IMR-90 (cell line): ENCODE data around the gene SYNC. TPM values are rescaled to one million over a fixed set of nuclear protein-coding genes. Genes with fewer than 3 reads are reported as not detected.

Source experiments
- ATAC-seq: fragments of 200-7000 bp; cut with Tn5 transposase; 2 replicates; pipeline ENCODE4 v1.9.1; 2020; ENCODE audit warnings: low read depth, mild to moderate bottlenecking, moderate library complexity
- BruUV-seq: library from RNA; stranded (reverse); fragments of 400-500 nt; replicated peaks from 2 replicates; lab custom pipeline; 2021; lab: Mats Ljungman, UMichigan
- CTCF ChIA-PET: fragments of 300-600 bp; formaldehyde crosslinking; extraction: SDS; loops from one replicate; lab custom pipeline; 2021; ENCODE audit warnings: antibody characterized with exemption; lab: Yijun Ruan, JAX
- POLR2A ChIA-PET: fragments of 300-600 bp; sonication (Branson Sonifier 250); formaldehyde crosslinking; loops from one replicate; lab custom pipeline; 2022; ENCODE audit warnings: antibody characterized with exemption; ENCODE audit not compliant: unreplicated experiment; lab: Charles Lee
- DNase-seq: peaks from one replicate; pipeline ENCODE4 v3.0.0; 2013
- H2AFZ ChIP-seq: replicated peaks from 2 replicates; pipeline ENCODE3; 2013; ENCODE audit warnings: low read length, mild to moderate bottlenecking; ENCODE audit not compliant: poor library complexity
- H2AK5ac ChIP-seq: 2 replicates; pipeline ENCODE4 v1.6.1; 2013; ENCODE audit warnings: low read depth, low read length, inconsistent platforms
- H2AK9ac ChIP-seq: replicated peaks from 2 replicates; pipeline ENCODE3; 2013; ENCODE audit warnings: mild to moderate bottlenecking, low read depth, low read length, moderate library complexity; ENCODE audit not compliant: poor library complexity
- H2BK120ac ChIP-seq: 2 replicates; pipeline ENCODE4 v1.6.1; 2013; ENCODE audit warnings: low read depth, low read length, inconsistent platforms
- H2BK15ac ChIP-seq: 3 replicates; pipeline ENCODE4 v1.6.1; 2013; ENCODE audit warnings: low read depth, low read length, inconsistent platforms
- H2BK20ac ChIP-seq: 2 replicates; pipeline ENCODE4 v1.6.1; 2013; ENCODE audit warnings: low read depth, mild to moderate bottlenecking, inconsistent platforms, low read length, moderate library complexity
- H2BK5ac ChIP-seq: 2 replicates; pipeline ENCODE4 v1.6.1; 2013; ENCODE audit warnings: mild to moderate bottlenecking, low read depth, low read length, inconsistent platforms; ENCODE audit not compliant: poor library complexity, severe bottlenecking
- H3K14ac ChIP-seq: replicated peaks from 2 replicates; pipeline ENCODE4 v1.6.1; 2013; ENCODE audit warnings: low read depth, low read length, inconsistent platforms
- H3K18ac ChIP-seq: 2 replicates; pipeline ENCODE4 v1.6.1; 2013; ENCODE audit warnings: low read depth, low read length, control low read depth
- H3K23ac ChIP-seq: 2 replicates; pipeline ENCODE4 v1.6.1; 2013; ENCODE audit warnings: low read depth, low read length, inconsistent platforms
- H3K27ac ChIP-seq: 2 replicates; pipeline ENCODE4 v1.5.1; 2013; ENCODE audit warnings: mild to moderate bottlenecking, control low read depth, low read length; ENCODE audit not compliant: insufficient read depth
- H3K27me3 ChIP-seq: 2 replicates; pipeline ENCODE4 v1.6.1; 2013; ENCODE audit warnings: low read length; ENCODE audit not compliant: control insufficient read depth, insufficient read depth
- H3K36me3 ChIP-seq: 2 replicates; pipeline ENCODE4 v1.6.1; 2013; ENCODE audit warnings: low read length, mixed read lengths; ENCODE audit not compliant: control insufficient read depth, insufficient read depth
- H3K4ac ChIP-seq: 2 replicates; pipeline ENCODE4 v1.6.1; 2013; ENCODE audit warnings: low read depth, low read length, inconsistent platforms
- H3K4me1 ChIP-seq: 2 replicates; pipeline ENCODE4 v1.6.1; 2013; ENCODE audit warnings: low read length, mixed read lengths; ENCODE audit not compliant: control insufficient read depth, insufficient read depth
- H3K4me2 ChIP-seq: 2 replicates; pipeline ENCODE4 v1.6.1; 2013; ENCODE audit warnings: low read depth, mild to moderate bottlenecking, control low read depth, low read length, moderate library complexity
- H3K4me3 ChIP-seq: 2 replicates; pipeline ENCODE4 v1.5.1; 2013; ENCODE audit warnings: low read depth, mild to moderate bottlenecking, control low read depth, low read length, moderate library complexity; ENCODE audit not compliant: insufficient read depth
- H3K56ac ChIP-seq: 2 replicates; pipeline ENCODE4 v1.6.1; 2013; ENCODE audit warnings: low read length, inconsistent platforms; ENCODE audit not compliant: insufficient read depth; ENCODE audit errors: extremely low read depth
- H3K79me1 ChIP-seq, 2 experiments: 2 replicates each; pipeline ENCODE4 v1.6.1; 2013; ENCODE audit warnings: low read length in 2 of 2, inconsistent platforms in 1 of 2, low read depth in 1 of 2
- H3K9ac ChIP-seq: 2 replicates; pipeline ENCODE4 v1.6.1; 2013; ENCODE audit warnings: low read depth, low read length, control low read depth
- H3K9me1 ChIP-seq: 2 replicates; pipeline ENCODE4 v1.6.1; 2013; ENCODE audit warnings: low read length, inconsistent platforms; ENCODE audit not compliant: insufficient read depth
- H3K9me3 ChIP-seq: 2 replicates; pipeline ENCODE4 v1.6.1; 2013; ENCODE audit warnings: low read length; ENCODE audit not compliant: control insufficient read depth, insufficient read depth
- H4K20me1 ChIP-seq: 2 replicates; pipeline ENCODE4 v1.6.1; 2013; ENCODE audit warnings: low read length, inconsistent platforms; ENCODE audit not compliant: insufficient read depth
- H4K5ac ChIP-seq: 2 replicates; pipeline ENCODE4 v1.6.1; 2013; ENCODE audit warnings: mild to moderate bottlenecking, low read depth, low read length, control low read depth
- H4K8ac ChIP-seq, 2 experiments: 2 replicates each; pipeline ENCODE4 v1.6.1; 2013; ENCODE audit warnings: low read depth in 2 of 2, low read length in 2 of 2, control low read depth in 1 of 2, inconsistent platforms in 1 of 2
- H4K91ac ChIP-seq: 2 replicates; pipeline ENCODE4 v1.6.1; 2013; ENCODE audit warnings: low read depth, low read length, inconsistent platforms; ENCODE audit not compliant: insufficient read depth
- CEBPB ChIP-seq: IDR thresholded peaks from 2 replicates; pipeline ENCODE4 v1.6.1; 2012; ENCODE audit warnings: low read depth, low read length, improper control_type of control experiment
- FOS ChIP-seq: fragments of 150-350 bp; IDR thresholded peaks from 2 replicates; pipeline ENCODE4 v1.6.1; 2016; ENCODE audit warnings: low read depth, low read length
- MAZ ChIP-seq: IDR thresholded peaks from 2 replicates; pipeline ENCODE4 v1.6.1; 2012; ENCODE audit warnings: low read depth, mild to moderate bottlenecking, low read length, improper control_type of control experiment, moderate library complexity, borderline replicate concordance
- MXI1 ChIP-seq: IDR thresholded peaks from 2 replicates; pipeline ENCODE4 v1.6.1; 2012; ENCODE audit warnings: low read depth, mild to moderate bottlenecking, low read length, moderate library complexity, borderline replicate concordance
- NFE2L2 ChIP-seq: fragments of 150-350 bp; IDR thresholded peaks from 2 replicates; pipeline ENCODE4 v1.6.1; 2016; ENCODE audit warnings: low read depth, mild to moderate bottlenecking, low read length
- POLR2A ChIP-seq: IDR thresholded peaks from 2 replicates; pipeline ENCODE4 v1.6.1; 2012; ENCODE audit warnings: mild to moderate bottlenecking, low read depth, low read length
- RAD21 ChIP-seq: IDR thresholded peaks from 2 replicates; pipeline ENCODE4 v1.6.1; 2012; ENCODE audit warnings: low read length, improper control_type of control experiment
- RCOR1 ChIP-seq: IDR thresholded peaks from 2 replicates; pipeline ENCODE4 v1.6.1; 2012; ENCODE audit warnings: mild to moderate bottlenecking, low read length, improper control_type of control experiment; ENCODE audit not compliant: insufficient replicate concordance
- WGBS, 2 experiments: methylation state at CpG; one replicate each; pipeline versions ENCODE4 v1.1.5 to v1.1.7; 2013; ENCODE audit warnings: missing lambda C conversion rate in 2 of 2; ENCODE audit not compliant: insufficient read length in 1 of 2; ENCODE audit errors: extremely low coverage in 2 of 2; 5-methylcytosine and 5-hydroxymethylcytosine counted together
- dilution Hi-C: fragments of 300-500 bp; cut with HindIII; formaldehyde crosslinking; loops from one replicate; pipeline ENCODE4 v1.14.3; 2018; ENCODE audit warnings: low sequenced_read_pairs; ENCODE audit not compliant: unreplicated experiment
- in situ Hi-C: fragments of 300-500 bp; cut with MboI; formaldehyde crosslinking; loops from 3 replicates; pipeline ENCODE4 v1.14.3; 2019; ENCODE audit warnings: low sequenced_read_pairs, inconsistent platforms, mixed read lengths
- intact Hi-C: fragments of 100-400 bp; cut with micrococcal nuclease; formaldehyde crosslinking; loops from 2 replicates; pipeline ENCODE4 v1.10.0; 2022
- polyA plus RNA-seq, 3 experiments: library from polyadenylated mRNA; depleted of rRNA; stranded (reverse); fragments of >200 nt; gene quantifications; 2 replicates each; pipeline ENCODE4 v1.2.3, GENCODE V29; 2012; ENCODE audit warnings: low replicate concordance in 1 of 3
- total RNA-seq: library from RNA; depleted of rRNA; stranded (reverse); fragments of >200 nt; gene quantifications from 2 replicates; pipeline ENCODE4 v1.2.3, GENCODE V29; 2012
- TF ChIP-seq, protein P1 (sequence below): conservative IDR thresholded peaks from 2 replicates; pipeline ENCODE4 v1.5.1; 2012; ENCODE audit warnings: mild to moderate bottlenecking, low read depth, low read length, improper control_type of control experiment
- TF ChIP-seq, protein P2 (sequence below): fragments of 150-350 bp; IDR thresholded peaks from 2 replicates; pipeline ENCODE4 v1.6.1; 2016; ENCODE audit warnings: low read depth, mild to moderate bottlenecking, low read length, moderate library complexity, borderline replicate concordance

SYNC gene
- total and polyA plus RNA-seq, 2 of the 4 experiments (the other 2 are of a cell fraction): 48.9 to 103 TPM

DNA sequence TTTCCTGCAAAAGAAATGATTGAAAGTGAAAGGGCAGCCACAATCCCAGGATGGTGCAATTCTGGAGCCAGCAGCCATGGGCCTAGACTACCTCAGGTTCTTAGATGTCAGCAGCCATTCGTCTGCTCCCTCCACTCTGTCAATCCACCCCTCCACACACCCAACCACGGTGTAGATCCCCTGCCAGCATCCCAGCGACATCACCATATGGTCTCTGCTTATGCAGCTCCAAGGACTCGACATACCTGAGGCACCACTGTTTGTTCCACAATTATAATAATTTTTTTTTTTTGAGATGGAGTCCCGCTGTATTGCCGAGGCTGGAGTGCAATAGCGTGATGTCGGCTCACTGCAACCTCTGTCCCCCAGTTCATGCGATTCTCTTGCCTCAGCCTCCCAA, 6.5 kb downstream of the SYNC start:
- Histone ChIP-seq H2BK5ac (no peak overlapping the region), H2BK20ac (no peak overlapping the region), H2BK15ac (no peak overlapping the region), H3K36me3 (peaks cover 32% of the 10 kb centered on the region), H3K27me3 (no peaks in the 10 kb centered on the region), H3K23ac (no peak overlapping the region), H2AK9ac (no peak overlapping the region), H4K91ac (no peak overlapping the region), H3K27ac (no peak overlapping the region), H3K9me3 (no peaks in the 10 kb centered on the region), H4K5ac (no peak overlapping the region), H4K8ac (no peak overlapping the region), H4K20me1 (peaks cover 32% of the 10 kb centered on the region), H3K9me1 (peaks cover 15% of the 10 kb centered on the region), H3K79me1 (peaks cover 24 to 44% of the 10 kb centered on the region in 2 experiments), H2AK5ac (no peak overlapping the region), H3K4me1 (peaks cover 14% of the 10 kb centered on the region), H3K4me2 (no peak overlapping the region), H2BK120ac (no peak overlapping the region), H2AFZ (no peak overlapping the region), H3K18ac (no peak overlapping the region), H3K4ac (no peak overlapping the region), H3K4me3 (no peak overlapping the region), H3K14ac (no peak overlapping the region), H3K56ac (no peak overlapping the region), H3K9ac (no peak overlapping the region)
- ATAC-seq (no peak), DNase-seq (no peak)
- BruUV-seq: no TSS peak
- ChIA-PET POLR2A (no interaction called here), CTCF (interaction anchor here (0.7 kb wide), 1 partner anchor 116 kb away, joined by 5 read pairs; no protein-coding TSS in a partner anchor)
- dilution Hi-C loops (no loop called here), intact Hi-C loops (no loop called here), in situ Hi-C loops (no loop called here)
- TF ChIP-seq NFE2L2 (no peak), FOS (no peak), RCOR1 (no peak), MAZ (no peak), MXI1 (no peak), RAD21 (no peak), CEBPB (no peak), POLR2A (no peak)
- TF ChIP-seq, protein P1, sequence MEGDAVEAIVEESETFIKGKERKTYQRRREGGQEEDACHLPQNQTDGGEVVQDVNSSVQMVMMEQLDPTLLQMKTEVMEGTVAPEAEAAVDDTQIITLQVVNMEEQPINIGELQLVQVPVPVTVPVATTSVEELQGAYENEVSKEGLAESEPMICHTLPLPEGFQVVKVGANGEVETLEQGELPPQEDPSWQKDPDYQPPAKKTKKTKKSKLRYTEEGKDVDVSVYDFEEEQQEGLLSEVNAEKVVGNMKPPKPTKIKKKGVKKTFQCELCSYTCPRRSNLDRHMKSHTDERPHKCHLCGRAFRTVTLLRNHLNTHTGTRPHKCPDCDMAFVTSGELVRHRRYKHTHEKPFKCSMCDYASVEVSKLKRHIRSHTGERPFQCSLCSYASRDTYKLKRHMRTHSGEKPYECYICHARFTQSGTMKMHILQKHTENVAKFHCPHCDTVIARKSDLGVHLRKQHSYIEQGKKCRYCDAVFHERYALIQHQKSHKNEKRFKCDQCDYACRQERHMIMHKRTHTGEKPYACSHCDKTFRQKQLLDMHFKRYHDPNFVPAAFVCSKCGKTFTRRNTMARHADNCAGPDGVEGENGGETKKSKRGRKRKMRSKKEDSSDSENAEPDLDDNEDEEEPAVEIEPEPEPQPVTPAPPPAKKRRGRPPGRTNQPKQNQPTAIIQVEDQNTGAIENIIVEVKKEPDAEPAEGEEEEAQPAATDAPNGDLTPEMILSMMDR: no peak
- TF ChIP-seq, protein P2, sequence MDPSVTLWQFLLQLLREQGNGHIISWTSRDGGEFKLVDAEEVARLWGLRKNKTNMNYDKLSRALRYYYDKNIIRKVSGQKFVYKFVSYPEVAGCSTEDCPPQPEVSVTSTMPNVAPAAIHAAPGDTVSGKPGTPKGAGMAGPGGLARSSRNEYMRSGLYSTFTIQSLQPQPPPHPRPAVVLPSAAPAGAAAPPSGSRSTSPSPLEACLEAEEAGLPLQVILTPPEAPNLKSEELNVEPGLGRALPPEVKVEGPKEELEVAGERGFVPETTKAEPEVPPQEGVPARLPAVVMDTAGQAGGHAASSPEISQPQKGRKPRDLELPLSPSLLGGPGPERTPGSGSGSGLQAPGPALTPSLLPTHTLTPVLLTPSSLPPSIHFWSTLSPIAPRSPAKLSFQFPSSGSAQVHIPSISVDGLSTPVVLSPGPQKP: no peak
- 95% methylated on average over 4 of the region's 9 CpGs; no CpG with 5 or more reads in 1 of the 2 experiments for WGBS, 2 experiments
